22Rv1 (cell line): ENCODE data around the gene PGS1.

ENCODE experiments used
- ZFX ChIP-seq: fragments of 450-650 bp; IDR thresholded peaks from 2 replicates; pipeline ENCODE4 v1.6.1; 2017; ENCODE audit warnings: antibody characterized with exemption, borderline replicate concordance
- TF ChIP-seq, protein P1 (sequence below): fragments of 450-650 bp; IDR thresholded peaks from 2 replicates; pipeline ENCODE4 v1.5.1; 2017; ENCODE audit warnings: mild to moderate bottlenecking

DNA sequence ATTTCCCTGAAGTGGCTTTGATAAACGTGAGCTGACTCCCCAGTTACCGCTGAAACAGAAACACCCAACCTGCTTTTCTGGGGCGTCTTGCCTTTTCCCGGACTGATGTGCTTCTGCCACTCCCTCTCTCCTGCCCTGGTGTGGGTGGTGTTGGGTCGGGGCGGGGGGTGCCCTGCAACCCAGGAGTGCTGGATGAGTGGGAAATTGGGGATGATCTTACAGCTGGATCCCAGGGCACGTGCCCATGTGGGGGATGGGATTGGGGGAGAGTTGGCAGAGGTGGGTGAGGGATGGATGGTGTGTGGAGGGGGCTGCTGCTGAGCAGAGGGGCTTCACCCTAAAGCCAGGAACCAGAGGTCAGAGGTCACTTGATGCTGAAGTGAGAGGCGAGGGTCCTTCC is 28.5 kb downstream of the PGS1 start:
- TF ChIP-seq, protein P1, sequence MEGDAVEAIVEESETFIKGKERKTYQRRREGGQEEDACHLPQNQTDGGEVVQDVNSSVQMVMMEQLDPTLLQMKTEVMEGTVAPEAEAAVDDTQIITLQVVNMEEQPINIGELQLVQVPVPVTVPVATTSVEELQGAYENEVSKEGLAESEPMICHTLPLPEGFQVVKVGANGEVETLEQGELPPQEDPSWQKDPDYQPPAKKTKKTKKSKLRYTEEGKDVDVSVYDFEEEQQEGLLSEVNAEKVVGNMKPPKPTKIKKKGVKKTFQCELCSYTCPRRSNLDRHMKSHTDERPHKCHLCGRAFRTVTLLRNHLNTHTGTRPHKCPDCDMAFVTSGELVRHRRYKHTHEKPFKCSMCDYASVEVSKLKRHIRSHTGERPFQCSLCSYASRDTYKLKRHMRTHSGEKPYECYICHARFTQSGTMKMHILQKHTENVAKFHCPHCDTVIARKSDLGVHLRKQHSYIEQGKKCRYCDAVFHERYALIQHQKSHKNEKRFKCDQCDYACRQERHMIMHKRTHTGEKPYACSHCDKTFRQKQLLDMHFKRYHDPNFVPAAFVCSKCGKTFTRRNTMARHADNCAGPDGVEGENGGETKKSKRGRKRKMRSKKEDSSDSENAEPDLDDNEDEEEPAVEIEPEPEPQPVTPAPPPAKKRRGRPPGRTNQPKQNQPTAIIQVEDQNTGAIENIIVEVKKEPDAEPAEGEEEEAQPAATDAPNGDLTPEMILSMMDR = no peak
- TF ChIP-seq ZFX = no peak
